Dermis lymphatic vessel endothelial cell (primary cell): ENCODE data around the gene C22orf42. TPM values are rescaled to one million over a fixed set of nuclear protein-coding genes. Genes with fewer than 3 reads are reported as not detected.

Experiments
- total RNA-seq: library from RNA; depleted of rRNA; stranded (reverse); fragments of >200 nt; gene quantifications from 2 replicates; pipeline ENCODE4 v1.2.1, GENCODE V29; 2014

C22orf42 gene
- total RNA-seq = not detected in 2 replicates

DNA sequence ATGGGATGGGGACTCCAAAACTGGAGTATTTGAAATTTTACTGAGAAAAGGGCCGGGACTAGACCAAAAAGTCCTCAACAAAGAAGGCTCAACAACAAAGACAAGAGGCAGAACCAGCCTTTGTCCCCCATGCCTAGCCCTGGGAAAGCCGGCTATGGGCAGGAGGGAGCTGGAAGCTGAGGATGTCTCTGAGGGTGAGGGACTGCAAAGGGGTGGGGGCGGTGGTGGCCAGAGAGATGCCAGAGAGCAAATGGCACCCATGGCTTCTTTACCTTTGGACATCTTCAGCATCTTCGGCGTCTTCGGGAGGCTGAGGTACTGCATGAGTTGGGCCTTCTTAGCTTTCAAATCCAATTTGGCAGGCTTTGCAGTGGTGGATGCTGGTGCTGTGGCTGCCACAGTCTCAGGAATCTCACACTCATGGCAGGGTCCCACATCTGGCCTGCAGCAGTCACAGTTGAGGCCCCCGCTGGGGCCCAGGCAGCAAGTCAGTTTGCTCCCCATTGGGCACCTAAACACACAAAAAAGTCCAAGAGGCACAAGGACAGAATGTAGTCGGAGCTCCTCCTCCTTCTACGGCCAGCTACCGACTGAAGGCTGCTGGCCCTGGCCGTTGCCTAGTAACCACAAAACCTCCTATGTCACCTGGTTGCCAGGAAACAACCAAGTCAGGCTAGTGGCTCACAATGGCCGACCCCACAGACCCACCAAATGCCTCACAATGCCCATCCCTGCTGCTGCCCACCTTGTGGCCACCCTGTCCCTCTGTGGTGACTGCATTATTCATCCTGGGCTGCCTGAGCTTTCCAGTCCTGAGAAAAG lies at the start of gene C22orf42:
Gene C22orf42, minus strand, starts transcription at position 592 of the 822 bp plus-strand sequence. Its CDS starts 88 bp downstream, at position 504.

DNA sequence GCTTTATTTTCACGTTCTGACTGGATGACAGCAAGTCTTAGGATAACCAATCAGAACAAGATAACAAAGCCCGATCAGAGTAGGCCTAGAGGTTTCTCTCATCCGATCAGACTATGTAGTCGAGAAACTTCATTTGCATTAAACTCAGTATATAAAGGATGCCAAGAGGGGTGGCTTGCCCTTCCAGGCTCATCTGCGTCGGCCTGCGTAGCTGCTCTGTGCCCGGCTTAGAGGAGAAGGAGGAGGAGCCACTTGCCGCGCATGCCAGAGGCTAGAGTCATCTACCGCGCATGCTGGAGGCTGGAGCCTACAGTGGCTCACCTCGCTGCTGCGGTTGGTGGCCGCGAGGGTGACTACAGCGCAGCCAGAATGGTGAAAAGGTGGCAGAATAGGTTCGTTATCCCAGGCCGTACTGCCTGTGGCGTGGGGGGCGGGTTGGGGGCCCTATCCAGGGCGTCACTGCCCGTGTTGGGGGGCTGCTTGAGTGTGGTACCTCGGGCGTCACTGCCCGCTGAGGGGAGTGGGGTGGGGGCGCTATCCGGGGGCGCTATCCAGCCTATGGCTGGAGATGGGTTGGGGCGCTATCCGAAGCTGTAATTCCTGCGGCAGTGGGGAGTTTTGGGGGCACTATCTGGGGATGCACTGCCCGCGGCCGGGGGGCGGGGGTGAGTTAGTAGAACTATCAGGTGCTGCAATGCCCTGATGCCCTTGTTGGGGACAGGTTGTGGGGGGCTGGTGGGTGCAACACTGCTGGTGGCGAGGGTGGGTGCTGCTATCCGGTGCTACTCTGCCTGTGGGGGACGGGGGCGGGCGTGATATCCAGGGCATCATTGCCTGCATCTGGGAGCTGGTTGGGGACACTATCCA lies 46.0 kb upstream of the C22orf42 start, which contains the start of gene RFPL2:
Gene RFPL2, minus strand, starts transcription at position 218 of the 867 bp plus-strand sequence. CDS start 2,622 bp downstream, outside the sequence.

Other genes starting within 250 kb of the C22orf42 start
- 92.7 and 112 TPM in 2 replicates for gene YWHAH, start 214.8 kb downstream of the C22orf42 start, total RNA-seq
- gene SLC5A1, start 116.0 kb downstream of the C22orf42 start, total RNA-seq = 0.09 and 0.33 TPM in 2 replicates
- under 0.01 and 0.09 TPM in 2 replicates for gene RFPL2, start 45.8 kb upstream of the C22orf42 start, total RNA-seq
- gene SLC5A4, start 96.0 kb upstream of the C22orf42 start, total RNA-seq = 3.1 and 5.7 TPM in 2 replicates
- not detected in 2 replicates for gene RFPL3, start 198.6 kb upstream of the C22orf42 start, total RNA-seq